Left ventricle myocardium inferior (tissue), 1 donor: ENCODE measurements around the gene SETD3. TPM values are rescaled to one million over a fixed set of nuclear protein-coding genes. Genes with fewer than 3 reads are reported as not detected.

Experiments used
- DNase-seq: peaks from one replicate; pipeline ENCODE4 v3.0.0-alpha.2; 2020
- H3K27ac ChIP-seq: fragments of 200-600 bp; replicated peaks from 2 replicates; pipeline ENCODE4 v1.8.0; 2021
- H3K27me3 ChIP-seq: fragments of 200-600 bp; 2 replicates; pipeline ENCODE4 v1.8.0; 2021; ENCODE audit warnings: low read depth
- H3K36me3 ChIP-seq: fragments of 200-600 bp; 2 replicates; pipeline ENCODE4 v1.8.0; 2021
- H3K4me1 ChIP-seq: fragments of 200-600 bp; 2 replicates; pipeline ENCODE4 v1.8.0; 2021
- H3K4me3 ChIP-seq: fragments of 200-600 bp; 2 replicates; pipeline ENCODE4 v1.8.0; 2021; ENCODE audit warnings: mild to moderate bottlenecking, moderate library complexity
- H3K9me3 ChIP-seq: fragments of 200-600 bp; replicated peaks from 2 replicates; pipeline ENCODE4 v1.8.0; 2021
- intact Hi-C: fragments of 100-400 bp; cut with micrococcal nuclease; formaldehyde crosslinking; loops from one replicate; pipeline ENCODE4 v1.11.0; 2022
- long read RNA-seq: library from polyadenylated mRNA; unstranded; transcript quantifications from one replicate; pipeline ENCODE4 v2.0.0, GENCODE V29; 2021
- total RNA-seq: library from RNA; stranded (reverse); fragmentation: NEBNext Ultra II Directional; extraction: Animal tissue kit (Norgen Biotek cat#: 25700); gene quantifications from one replicate; pipeline ENCODE4 v1.2.1, GENCODE V29; 2021
- TF ChIP-seq, protein P1 (sequence below): fragments of 200-600 bp; IDR thresholded peaks from 2 replicates; pipeline ENCODE4 v1.8.0; 2021; ENCODE audit warnings: antibody characterized with exemption, mild to moderate bottlenecking, borderline replicate concordance
- donor health status: DM: no; HTN: yes; CAD: no; lungs with severe emphysema.

The SETD3 gene
- total RNA-seq, result 101 TPM
- long read RNA-seq, transcript SETD3-202 (13 exons, 2,878 nt), result major isoform, 180 of 231 reads
- long read RNA-seq, partial matches to known transcripts, result 26 of 231 reads
- long read RNA-seq, other reads (novel, unspliced or antisense), result 20 of 231 reads

GRCh38 chr14:99479906-99480869, at the start of gene SETD3:
Gene SETD3, minus strand, starts transcription at chr14:99480859. Its CDS starts 15,054 bp downstream, at chr14:99465805.
- Histone ChIP-seq H3K4me1 (peaks cover 73% of the 10 kb centered on the region), H3K4me3 (peak within 1 kb of the TSS; percentile 92), H3K9me3 (no peaks in the 10 kb centered on the region), H3K27ac (peak within 1 kb of the TSS; percentile 95), H3K27me3 (no peaks in the 10 kb centered on the region), H3K36me3 (no peaks in the 10 kb centered on the region)
- DNase-seq, result peak; percentile 67
- TF ChIP-seq, protein P1, sequence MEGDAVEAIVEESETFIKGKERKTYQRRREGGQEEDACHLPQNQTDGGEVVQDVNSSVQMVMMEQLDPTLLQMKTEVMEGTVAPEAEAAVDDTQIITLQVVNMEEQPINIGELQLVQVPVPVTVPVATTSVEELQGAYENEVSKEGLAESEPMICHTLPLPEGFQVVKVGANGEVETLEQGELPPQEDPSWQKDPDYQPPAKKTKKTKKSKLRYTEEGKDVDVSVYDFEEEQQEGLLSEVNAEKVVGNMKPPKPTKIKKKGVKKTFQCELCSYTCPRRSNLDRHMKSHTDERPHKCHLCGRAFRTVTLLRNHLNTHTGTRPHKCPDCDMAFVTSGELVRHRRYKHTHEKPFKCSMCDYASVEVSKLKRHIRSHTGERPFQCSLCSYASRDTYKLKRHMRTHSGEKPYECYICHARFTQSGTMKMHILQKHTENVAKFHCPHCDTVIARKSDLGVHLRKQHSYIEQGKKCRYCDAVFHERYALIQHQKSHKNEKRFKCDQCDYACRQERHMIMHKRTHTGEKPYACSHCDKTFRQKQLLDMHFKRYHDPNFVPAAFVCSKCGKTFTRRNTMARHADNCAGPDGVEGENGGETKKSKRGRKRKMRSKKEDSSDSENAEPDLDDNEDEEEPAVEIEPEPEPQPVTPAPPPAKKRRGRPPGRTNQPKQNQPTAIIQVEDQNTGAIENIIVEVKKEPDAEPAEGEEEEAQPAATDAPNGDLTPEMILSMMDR, result peak; percentile 46
- intact Hi-C loops, result no loop called here

DNA sequence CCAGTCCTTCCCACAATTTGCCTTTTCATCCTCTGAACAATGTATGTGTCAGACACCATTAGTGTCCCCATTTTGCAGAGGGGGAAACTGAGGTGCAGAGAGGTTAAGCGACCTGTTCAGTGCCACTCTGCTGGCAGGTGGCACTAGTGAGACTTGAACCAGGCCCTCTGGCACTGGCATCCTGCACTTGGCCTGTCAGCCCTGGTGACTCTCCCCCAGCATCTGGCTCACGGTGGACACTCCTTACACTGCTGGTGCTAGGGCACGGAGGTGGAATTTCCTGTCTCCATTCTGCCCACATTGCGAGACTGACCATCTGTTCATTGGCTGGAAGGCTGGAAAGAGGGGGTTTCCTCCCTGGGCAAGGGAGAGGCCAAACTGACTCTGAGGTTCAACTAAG, 49.2 kb upstream of the SETD3 start:
- H3K4me3 ChIP-seq, result no peak overlapping the region
- H3K4me1 ChIP-seq, result peaks cover 46% of the 10 kb centered on the region
- TF ChIP-seq, protein P1, result no peak
- no peaks in the 10 kb centered on the region for H3K36me3 ChIP-seq
- H3K27me3 ChIP-seq, result no peaks in the 10 kb centered on the region
- no peak overlapping the region for H3K27ac ChIP-seq
- intact Hi-C loops, result no loop called here
- no peaks in the 10 kb centered on the region for H3K9me3 ChIP-seq
- no peak for DNase-seq

DNA sequence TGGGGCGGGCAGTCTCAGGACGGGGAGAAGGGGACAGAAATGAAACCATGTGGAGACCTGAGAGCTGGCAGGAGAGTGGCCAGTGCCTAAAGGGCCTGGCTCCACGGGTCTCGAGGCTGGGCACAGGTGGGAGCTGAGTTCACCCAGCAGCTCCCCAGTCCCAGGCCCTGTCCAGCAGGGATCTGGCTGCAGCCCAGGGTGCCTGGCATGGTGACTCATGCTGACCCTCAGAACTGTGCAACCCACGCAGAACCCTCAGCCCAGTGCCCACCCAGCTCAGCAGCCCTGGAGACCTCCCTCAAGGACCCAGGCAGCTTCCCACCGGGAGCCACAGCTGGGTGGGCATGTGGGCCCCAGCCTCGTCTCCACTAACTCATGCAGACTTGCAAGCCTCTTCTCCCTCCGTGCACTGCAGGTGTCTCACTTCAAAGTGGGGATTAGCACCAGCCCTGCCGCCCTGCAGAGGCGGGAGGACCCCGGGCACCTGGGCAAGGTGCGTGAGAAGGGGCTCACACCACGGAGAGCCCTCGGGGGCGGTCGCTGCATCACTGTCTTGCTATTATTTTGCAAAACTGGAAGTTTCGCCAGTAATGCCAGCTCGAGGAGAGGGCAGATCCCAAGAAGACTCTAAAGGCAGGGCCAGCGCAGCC, 46.9 kb upstream of the SETD3 start:
- H3K27me3 ChIP-seq, result no peaks in the 10 kb centered on the region
- no peak overlapping the region for H3K4me3 ChIP-seq
- H3K36me3 ChIP-seq, result no peaks in the 10 kb centered on the region
- no peaks in the 10 kb centered on the region for H3K9me3 ChIP-seq
- no peak for DNase-seq
- intact Hi-C loops, result no loop called here
- peaks cover 62% of the 10 kb centered on the region for H3K4me1 ChIP-seq
- H3K27ac ChIP-seq, result no peak overlapping the region
- TF ChIP-seq, protein P1, result no peak

GRCh38 chr14:99527026-99527425, 46.4 kb upstream of the SETD3 start:
- DNase-seq, result no peak
- H3K4me1 ChIP-seq, result peaks cover 68% of the 10 kb centered on the region
- H3K4me3 ChIP-seq, result no peak overlapping the region
- no peaks in the 10 kb centered on the region for H3K9me3 ChIP-seq
- peak overlapping the region; percentile 85 for H3K27ac ChIP-seq
- intact Hi-C loops, result no loop called here
- no peaks in the 10 kb centered on the region for H3K27me3 ChIP-seq
- TF ChIP-seq, protein P1, result no peak
- no peaks in the 10 kb centered on the region for H3K36me3 ChIP-seq

GRCh38 chr14:99525699-99526080, 45.0 kb upstream of the SETD3 start:
- Histone ChIP-seq H3K4me3 (no peak overlapping the region), H3K36me3 (peaks cover 6% of the 10 kb centered on the region), H3K9me3 (no peaks in the 10 kb centered on the region), H3K27me3 (no peaks in the 10 kb centered on the region), H3K4me1 (peaks cover 61% of the 10 kb centered on the region), H3K27ac (peak overlapping the region; percentile 85)
- no peak for DNase-seq
- intact Hi-C loops, result no loop called here
- TF ChIP-seq, protein P1, result no peak
